Measurements from ENCODE around the gene GRIP2.

The GRIP2 gene

GRCh38 chr3:14562121-14562890, 22.2 kb upstream of the GRIP2 start:
- no peak overlapping the region for H3K4me3 ChIP-seq (replicated peaks; ENCODE audit: low read depth, low read length)
- DNase-seq (ENCODE audit: extremely low read depth, low read depth): no peak
- TF ChIP-seq CTCF (IDR thresholded peaks at IDR 0.05; ENCODE audit: low read depth, low read length, missing control alignments): no peak

GRCh38 chr3:14561051-14561960, 21.2 kb upstream of the GRIP2 start:
- no peak overlapping the region for H3K4me3 ChIP-seq (replicated peaks; ENCODE audit: low read depth, low read length)
- TF ChIP-seq CTCF (IDR thresholded peaks at IDR 0.05; ENCODE audit: low read depth, low read length, missing control alignments): no peak
- DNase-seq (ENCODE audit: extremely low read depth, low read depth): no peak

GRCh38 chr3:14560110-14560509, 20.0 kb upstream of the GRIP2 start:
- TF ChIP-seq CTCF (IDR thresholded peaks at IDR 0.05; ENCODE audit: low read depth, low read length, missing control alignments): no peak
- no peak overlapping the region for H3K4me3 ChIP-seq (replicated peaks; ENCODE audit: low read depth, low read length)
- DNase-seq (ENCODE audit: extremely low read depth, low read depth): no peak

- no peak overlapping the region for H3K4me3 ChIP-seq (replicated peaks; ENCODE audit: low read depth, low read length)
- no peak for TF ChIP-seq CTCF (IDR thresholded peaks at IDR 0.05; ENCODE audit: low read depth, low read length, missing control alignments)
- no peak for DNase-seq (ENCODE audit: extremely low read depth, low read depth)
Measured at GRCh38 chr3:14558029-14558428, 17.9 kb upstream of the GRIP2 start.

GRCh38 chr3:14555835-14556234, 15.7 kb upstream of the GRIP2 start:
- no peak for TF ChIP-seq CTCF (IDR thresholded peaks at IDR 0.05; ENCODE audit: low read depth, low read length, missing control alignments)
- no peak for DNase-seq (ENCODE audit: extremely low read depth, low read depth)

GRCh38 chr3:14554715-14555114, 14.6 kb upstream of the GRIP2 start:
- DNase-seq (ENCODE audit: extremely low read depth, low read depth): no peak
- no peak overlapping the region for H3K4me3 ChIP-seq (replicated peaks; ENCODE audit: low read depth, low read length)
- TF ChIP-seq CTCF (IDR thresholded peaks at IDR 0.05; ENCODE audit: low read depth, low read length, missing control alignments): no peak

More at GRCh38 chr3:14555835-14556234, 15.7 kb upstream of the GRIP2 start:
- no peak overlapping the region for H3K4me3 ChIP-seq (replicated peaks; ENCODE audit: low read depth, low read length)

Data from HFF-Myc (cell line).